ENCODE measurements around the gene TCP11. TPM values are rescaled to one million over a fixed set of nuclear protein-coding genes. Genes with fewer than 3 reads are reported as not detected.

The TCP11 gene
- polyA plus RNA-seq, 1 of the 3 experiments (the other 2 are of a cell fraction) = 0.16 TPM

- Histone ChIP-seq H4K20me1 (ENCODE audit: insufficient read depth) (no peaks in the 10 kb centered on the region), H3F3A (replicated peaks; ENCODE audit: insufficient read depth) (no peaks in the 10 kb centered on the region), H3K4me2 (no peak overlapping the region), H3K4me1 (ENCODE audit: control insufficient read depth in 1 of 2, insufficient read depth in 2 of 2, low read depth in 1 of 2, low read length in 1 of 2) (no peaks in the 10 kb centered on the region), H3K36me3 (replicated peaks in 1 of 2; ENCODE audit: control insufficient read depth in 1 of 2, insufficient read depth in 2 of 2, low read length in 1 of 2) (no peaks in the 10 kb centered on the region), H3K9ac (no peak overlapping the region), H3K79me2 (ENCODE audit: insufficient read depth) (no peaks in the 10 kb centered on the region), H2AFZ (ENCODE audit: low read depth) (no peak overlapping the region), H3K4me3 (ENCODE audit: low read depth in 2 of 2, low read length in 1 of 2) (no peak overlapping the region), H3K27ac (ENCODE audit: low read depth in 2 of 2, low read length in 1 of 2) (no peak overlapping the region), H3K9me2 (no peaks in the 10 kb centered on the region), H3K27me3 (ENCODE audit: insufficient read depth) (no peaks in the 10 kb centered on the region; the same call in 1 of the 2 replicates), H3K9me3 (no peaks in the 10 kb centered on the region)
- no peak for DNase-seq
- 56% methylated on average over 3 of the region's 3 CpGs for WGBS (ENCODE audit: low lambda C conversion rate)
- ChIA-PET POLR2A (no interaction called here), CTCF (interaction anchor here (1.0 to 3.9 kb wide), 5 partner anchors 11 to 142 kb away, joined by 3 to 23 read pairs (median 5); no protein-coding TSS in a partner anchor)
- TF ChIP-seq NRF1 (IDR thresholded peaks at IDR 0.05; ENCODE audit: low read depth, low read length) (no peak), EZH2phosphoT487 (IDR thresholded peaks at IDR 0.05; ENCODE audit: borderline replicate concordance, low read depth) (no peak), ELF1 (IDR thresholded peaks at IDR 0.05) (no peak), FOXM1 (IDR thresholded peaks at IDR 0.05; ENCODE audit: low read depth) (no peak), CTCF (IDR thresholded peaks at IDR 0.05) (no peak), MEF2A (IDR thresholded peaks at IDR 0.05; ENCODE audit: borderline replicate concordance, low read depth) (no peak), CHD2 (IDR thresholded peaks at IDR 0.05; ENCODE audit: low read length, partially characterized antibody) (no peak), PBX3 (IDR thresholded peaks at IDR 0.05) (no peak)
These were observed 12.6 kb downstream of the TCP11 start for GRCh38 chr6:35128496-35128895.

- Histone ChIP-seq H2AFZ (ENCODE audit: low read depth) (no peak overlapping the region), H3K4me1 (ENCODE audit: control insufficient read depth in 1 of 2, insufficient read depth in 2 of 2, low read depth in 1 of 2, low read length in 1 of 2) (no peaks in the 10 kb centered on the region), H3K79me2 (ENCODE audit: insufficient read depth) (no peaks in the 10 kb centered on the region), H3K27ac (ENCODE audit: low read depth in 2 of 2, low read length in 1 of 2) (no peak overlapping the region), H3K27me3 (ENCODE audit: insufficient read depth) (no peaks in the 10 kb centered on the region; the same call in 1 of the 2 replicates), H3K4me2 (no peak overlapping the region), H3K36me3 (replicated peaks in 1 of 2; ENCODE audit: control insufficient read depth in 1 of 2, insufficient read depth in 2 of 2, low read length in 1 of 2) (no peaks in the 10 kb centered on the region), H3F3A (replicated peaks; ENCODE audit: insufficient read depth) (no peaks in the 10 kb centered on the region), H3K9me2 (no peaks in the 10 kb centered on the region), H3K4me3 (ENCODE audit: low read depth in 2 of 2, low read length in 1 of 2) (no peak overlapping the region), H4K20me1 (ENCODE audit: insufficient read depth) (no peaks in the 10 kb centered on the region), H3K9ac (no peak overlapping the region), H3K9me3 (no peaks in the 10 kb centered on the region)
- ChIA-PET CTCF (interaction anchor here (1.0 to 3.9 kb wide), 5 partner anchors 12 to 142 kb away, joined by 3 to 23 read pairs (median 5); no protein-coding TSS in a partner anchor), POLR2A (no interaction called here)
- DNase-seq = no peak
- WGBS (ENCODE audit: low lambda C conversion rate) = 37% methylated on average over 3 of the region's 4 CpGs
- TF ChIP-seq RFX5 (IDR thresholded peaks at IDR 0.05; ENCODE audit: low read length) = no peak
- TF ChIP-seq TAF1 (IDR thresholded peaks at IDR 0.05; ENCODE audit: borderline replicate concordance, low read depth, low read length) = no peak
- no peak for TF ChIP-seq JUND (IDR thresholded peaks at IDR 0.05)
- TF ChIP-seq USF2 (IDR thresholded peaks at IDR 0.05; ENCODE audit: borderline replicate concordance, low read depth, low read length) = no peak
- no peak for TF ChIP-seq MXI1 (IDR thresholded peaks at IDR 0.05; ENCODE audit: low read depth, low read length)
- TF ChIP-seq POLR2AphosphoS5 (IDR thresholded peaks at IDR 0.05; ENCODE audit: low read depth, low read length) = no peak
- TF ChIP-seq TCF12 (IDR thresholded peaks at IDR 0.05) = no peak
- no peak for TF ChIP-seq NFIC (IDR thresholded peaks at IDR 0.05; ENCODE audit: borderline replicate concordance)
- no peak for TF ChIP-seq MEF2A (IDR thresholded peaks at IDR 0.05; ENCODE audit: borderline replicate concordance, low read depth)
These were observed 13.1 kb downstream of the TCP11 start for GRCh38 chr6:35128042-35128441.

All from SK-N-SH (cell line).